Myocyte (in vitro differentiated cells): Measurements from ENCODE around the gene VTA1. TPM values are rescaled to one million over a fixed set of nuclear protein-coding genes. Genes with fewer than 3 reads are reported as not detected.
A peak's percentile ranks its signal among the peaks of the same experiment; 100 is the strongest.
"Not testable (repeated sequence)": the region's sequence is repeated elsewhere in the genome, so short reads cannot be mapped to it uniquely, and the experiment has no call there.

Experiments used
- DNase-seq: peaks from one replicate; pipeline ENCODE4 v3.0.0-alpha.2; 2012; ENCODE audit warnings: low read depth
- polyA plus RNA-seq: library from polyadenylated mRNA; unstranded; fragments of >200 nt; gene quantifications from one replicate; pipeline ENCODE4 v1.2.1, GENCODE V29; 2012; ENCODE audit warnings: missing spikeins
- total RNA-seq: library from RNA; depleted of rRNA; stranded (reverse); fragments of >200 nt; gene quantifications from 2 replicates; pipeline ENCODE4 v1.2.3, GENCODE V29; 2014

Gene VTA1
- 92.5 and 112 TPM in 2 replicates for total RNA-seq
- polyA plus RNA-seq = 40.5 TPM

GRCh38 chr6:142146828-142147662, at the start of gene VTA1, which contains the start of gene NMBR:
Gene VTA1, plus strand, starts transcription at chr6:142147263. Its CDS starts 25 bp downstream, at chr6:142147288.
Gene NMBR, minus strand, starts transcription at chr6:142147122. Its CDS starts 58,464 bp downstream, at chr6:142088658.
- DNase-seq = peak; percentile 100

DNA sequence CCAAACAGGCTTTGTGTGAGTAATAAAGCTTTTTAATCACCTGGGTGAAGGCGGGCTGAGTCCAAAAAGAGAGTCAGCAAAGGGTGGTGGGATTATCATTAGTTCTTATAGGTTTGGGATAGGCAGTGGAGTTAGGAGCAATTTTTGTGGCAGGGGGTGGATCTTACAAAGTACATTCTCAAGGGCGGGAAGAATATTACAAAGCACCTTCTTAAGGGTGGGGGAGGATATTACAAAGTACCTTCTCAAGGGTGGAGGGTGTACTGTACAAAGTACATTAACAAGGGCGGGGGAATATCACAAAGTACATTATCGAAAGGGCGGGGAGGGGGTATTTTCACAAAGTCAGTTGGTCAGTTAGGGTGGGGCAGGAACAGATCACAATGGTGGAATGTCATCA, 42.2 kb upstream of the VTA1 start:
- DNase-seq = not testable (repeated sequence)

GRCh38 chr6:142110820-142111219, 36.2 kb upstream of the VTA1 start:
- DNase-seq = not testable (repeated sequence)

GRCh38 chr6:142112451-142113061, 34.5 kb upstream of the VTA1 start:
- peak; percentile 81 for DNase-seq

DNA sequence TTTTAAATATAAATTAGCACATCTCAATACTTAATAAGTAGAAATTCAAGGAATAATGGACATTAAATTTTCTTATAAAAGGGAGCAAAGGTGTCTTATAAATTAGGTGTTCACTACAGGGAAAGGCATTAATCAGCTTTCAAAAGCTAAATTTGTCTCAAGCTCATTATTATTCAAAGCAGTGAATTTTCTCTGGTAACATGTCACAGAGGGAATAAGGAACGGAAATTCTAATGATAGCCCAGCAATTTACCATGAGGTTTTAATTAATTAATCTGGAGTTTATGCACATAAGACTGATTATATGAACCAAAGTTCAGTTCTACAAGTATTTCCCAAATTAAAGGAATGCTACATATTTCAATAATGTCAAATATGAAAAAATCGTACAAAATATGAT, 29.7 kb upstream of the VTA1 start:
- DNase-seq = no peak

DNA sequence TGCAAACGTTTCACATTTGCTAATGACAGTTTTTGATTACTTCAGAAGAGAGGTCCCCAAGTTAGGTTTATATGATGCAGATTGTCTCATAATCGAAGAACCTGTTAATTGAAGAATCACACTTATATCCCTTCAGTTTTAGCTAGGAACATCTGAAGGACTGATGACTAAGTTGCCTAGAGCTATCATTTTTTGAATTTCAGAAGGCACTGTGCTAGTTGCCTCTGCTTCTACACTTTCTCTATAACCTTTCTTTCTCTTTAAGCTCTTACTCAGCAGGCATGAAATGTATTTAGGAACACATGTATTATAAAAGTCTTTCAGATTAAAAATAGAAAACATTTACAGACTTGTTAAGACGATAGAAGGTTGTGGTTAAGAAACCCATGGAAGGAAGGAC, 28.7 kb upstream of the VTA1 start:
- no peak for DNase-seq

- DNase-seq = no peak
Measured at GRCh38 chr6:142118925-142119324, 28.1 kb upstream of the VTA1 start.

DNA sequence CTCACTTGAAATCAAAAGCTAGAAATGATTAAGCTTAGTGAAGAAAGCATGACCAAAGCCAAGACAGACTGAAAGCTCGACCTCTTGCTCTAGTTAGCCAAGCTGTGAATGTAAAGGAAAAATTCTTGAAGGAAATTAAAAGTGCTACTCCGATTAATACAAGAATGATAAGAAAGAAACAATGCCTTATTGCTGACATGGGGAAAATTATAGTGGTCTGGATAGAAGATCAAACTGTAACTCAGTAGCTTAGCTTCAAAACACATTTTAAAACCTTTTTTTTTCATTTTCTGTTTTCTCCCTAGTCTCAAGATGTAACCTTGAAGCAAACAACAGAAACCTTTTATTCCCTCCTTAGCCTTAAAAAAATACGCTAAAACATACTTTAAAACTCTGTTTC, 25.7 kb upstream of the VTA1 start:
- DNase-seq = no peak

DNA sequence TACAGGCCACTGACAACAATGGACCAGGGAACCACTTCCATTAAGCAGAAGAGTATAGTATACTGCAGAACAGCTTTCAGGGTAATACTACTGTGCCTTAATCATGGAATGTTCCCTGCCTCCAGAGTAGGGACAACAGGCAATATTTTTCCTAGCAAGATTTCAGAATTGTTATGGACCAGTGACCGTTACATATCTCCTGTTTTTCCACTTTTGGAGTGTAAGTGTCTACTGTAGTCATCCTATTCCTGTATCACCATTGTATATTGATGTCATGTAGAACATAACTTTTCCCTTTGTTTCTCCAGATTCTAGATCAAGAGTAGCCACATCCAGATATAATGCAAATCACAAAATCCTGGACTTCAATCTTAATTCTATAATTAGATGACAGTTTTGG, 16.2 kb upstream of the VTA1 start:
- DNase-seq = no peak

DNA sequence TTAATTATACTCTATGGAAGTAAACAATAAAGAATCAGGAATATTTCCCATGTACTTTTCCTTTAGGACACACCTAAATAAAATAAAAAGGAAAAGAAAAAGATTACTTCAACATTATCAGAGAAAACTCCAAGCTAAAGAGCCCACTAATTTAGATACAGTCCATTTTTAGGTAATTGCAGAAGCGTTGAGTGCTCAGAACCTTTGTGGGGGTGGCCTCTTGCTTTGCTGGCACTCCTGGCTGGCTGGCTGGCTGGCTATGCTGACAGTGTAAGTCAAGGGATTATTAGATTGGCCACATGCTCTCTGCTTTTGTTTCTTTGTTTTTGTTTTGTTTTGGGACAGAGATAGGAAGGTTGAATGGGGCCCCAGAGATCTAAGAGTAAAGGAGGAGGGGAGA, 14.4 kb upstream of the VTA1 start, which contains the start of gene GJE1:
TSS of gene GJE1 (plus strand) at position 301 of the 400 bp plus-strand sequence. CDS start 234 bp downstream, outside the sequence.
- DNase-seq = no peak

- DNase-seq = no peak
Measured at GRCh38 chr6:142138876-142139275, 8.2 kb upstream of the VTA1 start.

DNA sequence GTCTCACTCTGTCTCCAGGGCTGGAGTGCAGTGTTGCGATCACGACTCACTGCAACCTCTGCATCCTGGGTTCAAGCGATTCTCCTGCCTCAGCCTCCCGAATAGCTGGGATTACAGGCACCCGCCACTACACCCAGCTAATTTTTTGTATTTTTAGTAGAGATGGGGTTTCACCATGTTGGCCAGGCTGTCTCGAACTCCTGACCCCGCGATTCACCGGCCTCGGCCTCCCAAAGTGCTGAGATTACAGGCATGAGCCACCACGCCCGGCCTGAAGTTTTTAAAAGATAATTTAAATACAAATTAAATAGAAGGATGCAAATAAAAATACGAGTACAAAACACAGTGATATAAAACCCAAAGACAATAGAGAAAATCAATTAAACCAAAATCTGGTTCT, 5.5 kb upstream of the VTA1 start:
- not testable (repeated sequence) for DNase-seq

DNA sequence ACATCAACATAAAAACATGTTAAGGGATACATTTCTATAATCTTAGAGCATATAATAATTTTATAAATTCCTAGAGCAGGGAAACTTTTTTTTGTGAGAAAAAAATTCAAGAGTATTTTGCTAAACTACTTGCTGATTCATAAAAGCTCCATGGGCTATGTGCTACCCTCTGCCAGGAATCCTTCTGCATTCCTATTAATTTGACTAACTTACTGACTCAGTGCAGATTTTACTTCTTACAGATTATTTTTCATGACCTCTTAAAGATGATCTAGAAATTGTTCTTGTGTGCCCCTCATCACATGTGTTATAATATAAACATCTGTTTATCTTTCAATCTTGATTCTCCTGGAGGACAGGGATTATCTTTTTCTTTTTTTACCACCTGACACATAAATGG, 5.7 kb downstream of the VTA1 start:
- no peak for DNase-seq

- DNase-seq = no peak
Measured at GRCh38 chr6:142153196-142153595, 6.1 kb downstream of the VTA1 start.

DNA sequence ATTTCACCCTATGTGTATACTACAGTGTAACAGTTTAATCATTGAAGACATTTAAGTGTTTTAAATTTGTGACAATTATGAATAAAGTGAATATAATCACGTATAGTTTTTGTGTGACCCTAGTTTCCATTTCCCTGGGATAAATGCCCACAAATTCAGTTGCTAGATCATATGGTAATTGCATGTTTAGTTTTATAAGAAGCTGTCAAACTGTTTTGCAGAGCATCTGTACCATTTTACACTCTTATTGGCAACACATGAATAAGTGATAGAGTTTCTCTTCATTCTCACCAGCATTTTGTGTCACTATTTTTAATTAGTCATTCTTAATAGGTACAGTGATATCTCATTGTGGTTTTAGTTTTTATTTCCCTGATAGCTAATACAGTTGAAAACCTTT, 7.3 kb downstream of the VTA1 start:
- DNase-seq = no peak

DNA sequence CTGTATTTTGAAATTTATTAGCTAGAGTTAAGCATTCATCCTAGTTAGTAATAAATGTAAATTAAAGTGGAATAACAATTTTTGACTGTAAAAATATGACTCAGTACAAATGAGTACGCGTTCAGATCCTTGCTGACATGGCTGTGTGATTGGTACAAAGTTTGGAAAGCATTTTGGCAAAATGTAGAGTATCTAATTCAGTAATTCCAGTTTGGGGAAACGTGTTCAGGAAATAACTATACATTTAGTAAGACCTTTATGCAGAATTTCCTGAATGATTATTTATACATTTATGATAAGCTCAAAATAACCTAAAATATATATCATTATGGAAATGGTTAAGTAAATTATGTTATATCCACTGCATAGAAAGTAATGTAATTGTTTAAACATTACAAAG, 8.0 kb downstream of the VTA1 start:
- DNase-seq = no peak

DNA sequence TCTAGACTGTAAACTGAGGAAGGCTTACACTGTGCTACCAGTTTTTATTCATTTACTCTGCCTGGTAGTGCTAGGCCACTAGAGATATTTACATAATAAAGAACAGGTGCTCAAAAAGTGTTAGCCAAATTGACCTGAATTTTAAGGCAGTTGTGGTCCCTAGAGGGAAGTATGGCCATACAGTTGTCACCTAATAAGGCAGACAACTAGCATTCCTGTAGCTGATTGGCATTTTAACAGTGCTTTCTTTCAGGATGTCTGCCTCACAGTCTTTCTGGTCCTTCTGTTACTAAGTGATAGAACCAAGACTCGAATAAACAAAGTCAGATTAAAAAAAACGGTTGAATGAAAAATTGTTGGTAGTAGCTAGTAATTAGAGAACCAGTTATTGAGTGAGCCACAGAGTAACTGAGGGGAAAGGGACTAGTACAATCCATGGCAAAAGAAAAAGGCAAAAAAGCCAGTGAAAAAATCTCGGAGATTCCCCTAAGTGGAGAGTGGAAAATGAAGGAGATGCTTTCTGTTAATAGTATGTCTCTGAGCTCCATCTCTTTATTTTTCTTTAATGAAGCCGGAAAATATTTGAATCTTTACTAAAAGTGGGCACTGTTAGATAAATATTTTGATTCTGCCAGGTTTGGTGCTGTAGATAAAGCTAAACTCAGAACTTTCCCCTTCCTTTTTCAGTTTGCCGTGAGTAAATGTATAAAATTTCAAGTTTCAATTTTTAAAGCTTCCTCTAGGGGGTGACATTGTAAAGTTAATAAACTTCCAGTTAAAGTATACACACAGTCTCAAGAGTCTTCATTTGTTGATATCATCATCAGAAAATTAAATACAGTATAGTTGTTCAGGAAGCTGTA, 9.1 kb downstream of the VTA1 start:
- DNase-seq = peak; percentile 14

DNA sequence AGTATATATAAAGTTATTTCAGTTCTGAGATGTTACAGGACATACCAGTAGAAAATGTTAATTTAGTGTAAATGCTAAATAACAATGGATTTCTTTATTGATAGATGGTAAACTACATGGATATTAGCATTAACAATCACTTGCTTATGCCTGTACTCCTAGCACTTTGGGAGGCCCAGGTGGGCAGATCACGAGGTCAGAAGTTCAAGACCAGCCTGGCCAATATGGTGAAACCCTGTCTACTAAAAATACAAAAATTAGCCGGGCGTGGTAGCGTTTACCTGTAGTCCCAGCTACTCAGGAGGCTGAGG, 9.7 kb downstream of the VTA1 start:
- DNase-seq = not testable (repeated sequence)

DNA sequence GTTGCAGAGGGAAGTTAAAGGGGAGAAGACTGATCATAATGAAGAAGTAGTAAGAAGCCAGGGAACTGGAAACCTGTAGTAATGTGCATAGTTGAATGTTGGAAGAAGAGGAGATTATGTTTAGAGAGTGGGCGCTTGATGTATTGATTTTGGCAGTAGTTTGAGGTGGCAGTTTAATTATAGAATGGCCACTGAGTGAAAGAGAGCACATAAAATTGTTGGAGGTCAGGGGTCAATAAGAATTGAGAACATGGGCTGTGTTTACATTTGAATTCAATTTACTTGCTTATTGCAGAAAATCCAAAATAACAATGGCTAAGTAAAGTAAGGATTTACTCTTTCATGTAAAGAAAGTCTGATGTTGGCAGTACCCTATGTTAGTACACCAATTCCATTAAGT, 15.7 kb downstream of the VTA1 start:
- DNase-seq = no peak

- DNase-seq = no peak
Measured at GRCh38 chr6:142165227-142165626, 18.2 kb downstream of the VTA1 start.

GRCh38 chr6:142167071-142167470, 20.0 kb downstream of the VTA1 start:
- DNase-seq = no peak

DNA sequence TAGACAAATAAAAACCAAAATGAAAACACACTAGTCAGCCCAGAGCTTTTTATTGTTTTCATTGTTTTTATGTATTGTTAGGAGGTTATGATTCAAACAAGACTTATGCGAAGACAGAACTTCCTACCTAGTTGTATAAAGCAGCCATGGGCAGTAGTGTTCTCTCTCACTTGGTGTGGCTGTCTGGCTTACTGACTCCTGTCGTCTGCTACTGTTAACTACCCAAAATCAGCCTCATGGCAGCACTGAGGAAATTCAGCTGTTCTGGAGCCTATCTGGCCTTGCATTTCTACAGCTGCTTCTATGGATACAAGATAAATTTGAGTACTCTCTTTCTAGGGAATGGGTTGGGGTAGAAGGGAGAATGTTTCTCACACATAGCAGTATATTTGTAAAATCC, 20.4 kb downstream of the VTA1 start:
- no peak for DNase-seq
